ENCODE data around the gene ETNPPL. TPM values are rescaled to one million over a fixed set of nuclear protein-coding genes. Genes with fewer than 3 reads are reported as not detected.

ETNPPL gene
- not detected for total RNA-seq

DNA sequence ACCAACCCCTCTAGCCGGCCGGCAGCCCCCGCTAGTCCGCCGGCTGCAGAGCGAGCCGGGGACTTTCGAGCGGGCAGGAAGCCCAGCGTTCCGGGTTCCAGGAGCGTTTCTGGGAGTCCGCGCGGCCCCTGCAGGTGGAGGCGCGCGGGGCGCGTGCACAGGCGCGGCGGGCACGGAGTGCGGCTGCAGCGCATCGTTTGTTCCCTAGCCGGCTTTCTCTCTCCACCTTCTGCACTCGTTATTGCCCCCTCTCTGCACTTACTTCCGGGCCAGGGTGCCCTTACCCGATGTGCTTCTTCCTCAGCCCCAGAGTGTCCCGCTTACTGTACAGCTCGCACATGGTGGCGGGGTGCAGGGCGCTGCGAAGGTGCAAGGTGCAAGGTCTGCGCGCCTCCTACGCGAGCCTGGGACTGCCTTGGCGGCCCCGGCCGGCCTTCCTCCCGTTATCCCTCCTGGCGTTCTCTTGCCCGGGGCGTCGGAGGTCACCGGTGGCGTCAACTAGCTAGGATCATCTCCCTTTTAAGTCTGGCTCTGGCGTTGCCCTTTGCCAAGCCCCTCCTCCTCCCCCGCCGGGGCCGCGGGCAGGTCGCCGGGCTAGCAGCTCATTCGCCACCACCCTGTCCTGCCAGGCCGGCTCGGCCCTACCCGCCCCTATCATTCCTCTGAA is at the start of gene ETNPPL:
Gene ETNPPL, minus strand, starts transcription at position 495 of the 667 bp plus-strand sequence. Its CDS starts 155 bp downstream, at position 340.
- peak; percentile 66 to 85 for ATAC-seq

DNA sequence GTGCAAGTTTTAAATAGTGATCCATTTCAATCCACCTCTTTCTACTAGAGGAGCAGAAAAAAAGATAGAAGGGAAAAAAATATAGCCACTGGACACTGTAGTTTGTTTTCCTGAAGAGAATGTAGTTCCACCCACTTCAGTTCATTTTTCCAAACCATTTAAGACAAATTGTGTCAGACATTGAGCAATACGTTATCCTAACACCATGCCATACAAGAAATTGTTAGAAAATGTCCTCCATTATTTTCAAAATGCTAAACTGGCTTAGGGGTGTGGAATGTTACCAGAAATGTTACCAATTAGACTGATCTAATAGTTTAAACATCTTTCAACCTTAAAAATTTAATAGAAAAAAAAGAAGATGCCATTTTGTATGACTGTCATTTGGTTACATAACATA is 48.6 kb upstream of the ETNPPL start:
- H3K27ac Mint-ChIP-seq, result no peak overlapping the region
- ATAC-seq, result no peak

More for the DNA sequence above, at the start of gene ETNPPL:
- no peak within 1 kb of the TSS for H3K27ac Mint-ChIP-seq
- no peaks in the 10 kb centered on the region for H3K9me3 Mint-ChIP-seq
- peaks cover 6 to 7% of the 10 kb centered on the region in 2 donors for H3K36me3 Mint-ChIP-seq
- DNase-seq (ENCODE audit: low spot score in 2 of 2), result peak in 1 of 2 donors; percentile 19

DNA sequence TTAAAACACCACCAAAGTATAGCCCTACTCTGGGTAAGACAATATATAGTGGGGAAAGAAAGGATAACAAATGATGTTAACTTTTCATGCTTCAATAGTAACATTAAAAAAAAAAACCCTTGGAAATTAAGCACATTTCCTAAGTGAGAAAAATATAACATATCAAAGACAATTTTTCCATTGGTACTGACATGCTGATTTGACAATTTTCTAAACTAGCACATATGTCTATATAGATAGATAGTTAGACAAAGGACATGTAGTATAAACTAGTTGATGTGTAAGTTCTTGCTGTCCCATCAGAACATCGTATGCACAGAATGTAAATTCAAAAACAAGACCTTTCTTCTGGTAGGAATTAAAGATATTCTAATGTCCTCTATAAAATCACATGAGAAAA is 47.2 kb upstream of the ETNPPL start:
- Mint-ChIP-seq H3K9me3 (no peaks in the 10 kb centered on the region), H3K27ac (no peak overlapping the region), H3K36me3 (no peaks in the 10 kb centered on the region)
- DNase-seq (ENCODE audit: low spot score in 2 of 2), result no peak
- ATAC-seq, result no peak

More for the DNA sequence above, 48.6 kb upstream of the ETNPPL start:
- no peak for DNase-seq (ENCODE audit: low spot score in 2 of 2)
- Mint-ChIP-seq H3K36me3 (no peaks in the 10 kb centered on the region), H3K9me3 (no peaks in the 10 kb centered on the region)

DNA sequence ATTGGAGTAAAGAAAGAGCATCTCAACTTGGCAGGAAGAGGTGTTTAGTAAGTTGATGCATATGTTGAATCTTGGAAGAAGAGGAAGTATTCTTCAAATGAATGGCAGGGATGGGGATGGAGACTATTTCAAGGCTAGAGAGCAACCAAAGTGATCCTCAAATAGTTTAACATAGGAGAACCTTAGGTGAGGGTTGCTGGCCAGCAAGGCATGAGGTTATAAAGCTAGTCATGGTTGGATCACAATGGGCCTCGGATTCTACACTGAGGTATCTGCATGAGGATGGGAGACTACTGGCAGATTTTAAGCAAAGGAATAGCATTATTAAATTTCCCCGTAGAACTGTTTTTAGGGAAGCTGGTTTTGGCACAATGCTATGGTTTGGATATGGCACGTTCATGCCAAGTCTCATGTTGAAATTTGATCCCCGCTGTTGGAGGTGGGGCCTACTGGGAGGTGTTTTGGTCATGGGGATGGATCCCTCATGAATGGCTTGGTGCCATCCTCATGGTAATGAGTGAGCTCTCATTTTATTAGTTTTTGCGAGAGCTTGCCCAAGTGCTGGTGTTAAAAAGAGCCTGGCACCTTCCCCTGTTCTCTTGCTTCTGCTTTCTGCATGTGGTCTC is 41.9 kb upstream of the ETNPPL start:
- ATAC-seq, result no peak
- H3K9me3 Mint-ChIP-seq, result no peaks in the 10 kb centered on the region
- DNase-seq (ENCODE audit: low spot score in 2 of 2), result no peak
- no peaks in the 10 kb centered on the region for H3K36me3 Mint-ChIP-seq
- H3K27ac Mint-ChIP-seq, result no peak overlapping the region

DNA sequence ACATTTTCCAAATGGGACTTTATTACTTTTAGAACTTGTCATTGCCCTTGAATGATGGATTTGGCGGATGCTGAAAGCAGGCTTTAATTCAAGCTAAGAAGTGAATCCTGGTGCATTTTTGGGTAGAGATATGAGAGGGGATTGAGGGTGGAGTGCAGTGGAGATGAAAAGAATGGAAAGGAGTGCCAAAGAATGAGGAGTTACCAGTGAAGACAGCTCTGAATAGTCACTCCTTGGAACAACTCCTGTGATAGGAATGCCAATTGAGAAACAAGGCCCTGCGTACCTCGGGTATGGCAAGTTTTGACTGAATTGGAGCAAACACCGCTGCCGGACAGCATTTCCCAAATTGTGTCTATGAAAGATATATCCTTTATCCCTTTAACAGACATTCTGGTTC is 36.5 kb upstream of the ETNPPL start:
- Mint-ChIP-seq H3K27ac (no peak overlapping the region), H3K9me3 (no peaks in the 10 kb centered on the region), H3K36me3 (no peaks in the 10 kb centered on the region)
- DNase-seq (ENCODE audit: low spot score in 2 of 2) (no peak), ATAC-seq (no peak)

DNA sequence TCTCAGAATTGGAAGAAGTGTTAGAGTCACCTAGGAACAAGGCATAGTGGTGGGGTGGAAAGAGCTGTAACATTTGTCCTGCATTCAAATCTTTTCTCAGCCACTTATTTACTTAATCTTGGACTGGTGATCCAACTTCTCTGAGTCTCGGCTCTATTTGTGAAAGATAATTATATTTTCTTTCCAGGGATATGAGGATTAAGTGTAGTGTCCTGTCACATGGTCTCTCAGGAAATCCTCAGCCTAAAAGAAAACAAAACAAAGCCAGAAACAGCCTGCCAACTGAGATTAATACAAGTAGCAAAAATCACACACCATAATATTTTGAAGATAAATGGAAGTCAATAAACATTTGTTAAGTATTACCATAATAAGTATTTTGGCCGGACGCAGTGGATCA is 33.3 kb upstream of the ETNPPL start:
- H3K36me3 Mint-ChIP-seq, result no peaks in the 10 kb centered on the region
- H3K27ac Mint-ChIP-seq, result no peak overlapping the region
- no peaks in the 10 kb centered on the region for H3K9me3 Mint-ChIP-seq
- DNase-seq (ENCODE audit: low spot score in 2 of 2) (no peak), ATAC-seq (no peak)

DNA sequence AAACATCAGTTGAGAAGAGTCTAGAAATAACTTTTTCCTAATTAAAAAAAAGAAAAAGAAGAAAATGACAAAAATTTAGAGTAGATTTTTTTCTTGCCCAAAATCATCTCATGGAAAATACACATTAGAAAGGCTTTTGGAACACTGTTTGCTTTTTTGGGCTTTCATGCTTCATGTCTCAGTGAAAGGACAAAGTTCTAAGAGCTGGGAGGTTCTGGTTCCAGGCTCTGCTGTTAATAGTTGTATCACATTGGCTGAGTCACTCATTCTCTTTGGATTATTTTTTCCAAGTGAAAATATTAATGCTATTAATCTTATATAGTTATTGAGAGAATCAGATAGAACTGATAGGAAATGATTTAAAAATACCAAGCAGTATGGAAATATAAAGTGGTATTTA is 32.9 kb upstream of the ETNPPL start:
- no peaks in the 10 kb centered on the region for H3K9me3 Mint-ChIP-seq
- ATAC-seq (no peak), DNase-seq (ENCODE audit: low spot score in 2 of 2) (no peak)
- H3K27ac Mint-ChIP-seq, result no peak overlapping the region
- H3K36me3 Mint-ChIP-seq, result no peaks in the 10 kb centered on the region

DNA sequence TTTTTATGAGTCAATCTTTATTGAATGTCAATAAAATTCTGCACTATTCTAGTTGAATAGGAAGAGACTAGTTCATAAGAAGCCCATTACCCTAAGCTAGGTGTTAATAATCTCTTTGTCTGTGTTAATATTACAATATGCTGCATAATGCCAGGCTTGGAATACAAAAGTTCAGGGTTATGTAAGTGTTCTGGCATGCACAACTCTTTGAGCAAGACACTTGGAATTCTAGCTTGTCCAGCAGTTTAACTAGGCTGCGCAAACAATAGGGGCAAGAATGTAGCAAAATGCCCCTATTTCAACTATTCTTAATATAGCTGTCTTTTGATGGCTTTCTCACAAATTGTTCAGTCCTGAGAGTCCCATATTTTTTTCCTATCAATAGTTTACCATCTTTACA is 31.3 kb upstream of the ETNPPL start:
- Mint-ChIP-seq H3K36me3 (no peaks in the 10 kb centered on the region), H3K9me3 (no peaks in the 10 kb centered on the region), H3K27ac (no peak overlapping the region)
- no peak for ATAC-seq
- DNase-seq (ENCODE audit: low spot score in 2 of 2), result no peak

DNA sequence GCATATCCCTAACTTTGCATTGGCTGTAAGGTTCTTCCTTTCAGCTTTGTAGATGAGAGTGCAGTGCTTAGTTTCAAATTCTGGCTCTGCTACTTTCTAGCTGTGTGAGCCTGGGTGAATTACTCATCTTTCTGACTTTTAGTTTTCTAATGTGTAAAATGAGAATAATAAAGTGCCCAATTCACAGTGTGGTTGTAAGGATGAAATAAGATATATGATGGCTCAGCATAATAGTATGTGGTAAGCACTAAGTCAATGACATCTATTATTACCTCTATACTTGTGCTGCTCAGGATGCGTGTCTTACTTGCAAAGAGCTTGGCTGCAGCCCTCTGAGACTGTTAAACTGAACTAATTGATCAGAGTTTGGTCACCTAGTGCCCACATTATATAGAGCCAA is 30.6 kb upstream of the ETNPPL start:
- ATAC-seq (no peak), DNase-seq (ENCODE audit: low spot score in 2 of 2) (no peak)
- Mint-ChIP-seq H3K27ac (no peak overlapping the region), H3K9me3 (no peaks in the 10 kb centered on the region), H3K36me3 (no peaks in the 10 kb centered on the region)

DNA sequence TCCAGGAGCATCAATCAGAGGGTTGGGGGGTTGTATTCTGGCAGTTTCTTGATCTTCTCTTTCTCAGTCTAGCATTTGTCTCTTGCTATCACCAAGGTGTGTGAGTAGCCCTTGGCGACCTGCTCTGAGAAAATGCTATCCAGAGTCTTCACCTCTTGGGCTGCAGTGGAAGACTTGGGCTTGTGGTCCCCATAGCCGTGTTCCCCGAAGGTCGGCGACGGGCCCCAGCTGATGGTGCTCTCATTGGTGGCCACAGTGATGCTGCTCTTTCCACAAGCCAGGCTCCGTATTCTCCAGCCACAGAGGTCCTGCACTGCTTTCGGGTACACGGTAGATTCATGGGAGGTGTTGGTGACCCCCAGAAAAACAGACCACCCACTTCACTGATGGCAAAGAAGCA is 25.9 kb upstream of the ETNPPL start:
- no peak overlapping the region for H3K27ac Mint-ChIP-seq
- no peaks in the 10 kb centered on the region for H3K9me3 Mint-ChIP-seq

DNA sequence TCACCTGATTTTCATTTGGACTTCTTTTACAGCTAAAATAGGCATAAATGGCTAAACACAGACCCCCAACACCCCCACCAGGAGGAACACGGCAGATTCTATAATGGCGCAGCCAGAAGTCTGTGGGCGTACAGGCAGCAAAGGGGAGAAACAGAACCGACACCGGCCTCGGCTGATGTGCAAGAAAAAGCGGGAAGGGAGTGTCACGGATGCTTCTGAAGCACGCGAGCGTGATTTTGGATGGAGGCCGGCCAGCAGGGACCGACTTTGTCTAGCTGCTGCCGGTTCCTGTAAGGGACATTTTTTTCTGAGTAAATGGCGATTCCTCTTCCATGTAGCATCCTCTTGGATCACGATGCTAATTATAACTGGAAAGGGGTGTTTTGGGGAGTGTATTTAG is 24.9 kb upstream of the ETNPPL start:
- ATAC-seq (no peak), DNase-seq (ENCODE audit: low spot score in 2 of 2) (no peak)
- Mint-ChIP-seq H3K9me3 (no peaks in the 10 kb centered on the region), H3K36me3 (no peaks in the 10 kb centered on the region), H3K27ac (no peak overlapping the region)

More for the DNA sequence above, 25.9 kb upstream of the ETNPPL start:
- DNase-seq (ENCODE audit: low spot score in 2 of 2), result no peak
- H3K36me3 Mint-ChIP-seq, result no peaks in the 10 kb centered on the region
- ATAC-seq, result no peak

DNA sequence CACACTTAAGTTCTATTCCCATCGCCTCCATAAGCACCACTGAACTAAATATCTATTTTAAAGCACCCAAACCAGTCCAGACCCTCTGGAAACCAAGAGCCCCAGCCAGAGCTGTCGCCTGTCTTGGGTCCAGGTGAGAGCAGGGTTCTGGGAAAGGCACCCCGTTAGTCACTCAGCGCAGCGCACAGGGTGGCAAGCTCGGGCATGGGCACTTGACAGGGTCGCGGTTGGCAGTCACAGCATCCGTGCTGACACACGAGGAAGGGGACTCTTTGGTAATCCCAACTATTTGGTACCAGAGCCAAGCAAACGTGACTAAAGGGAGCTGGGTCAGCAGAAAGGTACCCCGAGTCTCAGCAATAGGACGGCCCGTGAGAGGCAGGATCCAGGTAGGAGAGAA is 24.3 kb upstream of the ETNPPL start:
- Mint-ChIP-seq H3K9me3 (no peaks in the 10 kb centered on the region), H3K36me3 (no peaks in the 10 kb centered on the region), H3K27ac (no peak overlapping the region)
- ATAC-seq, result no peak
- DNase-seq (ENCODE audit: low spot score in 2 of 2), result no peak

DNA sequence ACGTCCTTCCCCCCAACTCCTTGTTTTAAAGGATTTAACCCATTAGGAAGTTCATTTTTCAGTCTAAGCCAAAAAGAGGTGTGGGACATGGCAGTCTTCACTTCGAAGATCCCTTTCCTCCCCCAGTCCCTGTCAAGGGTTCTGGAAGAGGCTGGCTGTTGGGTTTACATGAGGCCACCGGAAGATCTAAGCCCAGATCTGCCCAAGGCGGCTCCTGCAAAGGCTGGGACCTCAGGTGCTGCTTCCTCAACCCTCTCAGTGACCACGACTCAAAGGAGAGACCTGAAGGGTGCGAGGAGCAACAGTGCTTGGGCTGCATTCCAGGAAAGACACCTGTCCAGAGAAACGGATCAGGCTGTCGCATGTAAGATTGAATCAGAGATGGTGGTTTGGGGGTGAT is 23.5 kb upstream of the ETNPPL start:
- no peak for ATAC-seq
- H3K9me3 Mint-ChIP-seq, result no peaks in the 10 kb centered on the region
- no peaks in the 10 kb centered on the region for H3K36me3 Mint-ChIP-seq
- DNase-seq (ENCODE audit: low spot score in 2 of 2), result no peak
- no peak overlapping the region for H3K27ac Mint-ChIP-seq

DNA sequence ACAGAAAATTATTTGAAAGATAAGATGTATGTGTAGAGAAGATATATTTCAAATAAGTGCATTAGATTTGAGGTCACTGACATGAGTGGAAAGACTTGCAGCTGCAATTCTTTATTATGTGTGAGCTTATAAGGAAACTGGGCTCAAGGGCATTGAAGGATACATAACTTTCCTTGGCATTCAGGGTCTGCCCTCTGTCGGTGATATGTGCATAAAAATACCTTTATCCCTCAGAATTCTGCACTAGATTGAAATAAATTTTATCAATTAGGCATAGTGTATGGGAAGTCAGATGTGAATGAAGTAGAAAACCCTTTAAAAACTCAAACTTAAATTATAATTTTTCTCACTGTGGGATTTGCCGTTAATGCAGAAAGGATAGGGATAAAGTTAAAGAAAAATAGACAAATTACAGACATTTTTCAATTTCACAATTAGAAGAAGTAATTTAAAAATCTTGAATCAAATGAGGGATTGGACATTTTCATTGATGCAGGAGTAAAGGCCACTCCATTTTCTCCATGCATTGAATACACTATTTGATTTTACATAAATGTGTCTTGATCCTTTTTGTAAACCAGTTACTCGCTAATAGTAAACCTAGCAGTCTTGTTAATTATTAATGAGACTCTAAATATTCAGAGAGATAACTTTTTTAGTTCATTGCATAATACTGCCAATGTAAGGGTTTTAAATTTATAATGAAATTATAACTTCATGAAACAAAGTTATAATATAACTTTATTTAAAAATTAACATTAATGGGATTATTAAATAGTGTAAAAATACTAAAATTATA is 21.0 kb upstream of the ETNPPL start:
- H3K36me3 Mint-ChIP-seq, result no peaks in the 10 kb centered on the region
- H3K27ac Mint-ChIP-seq, result no peak overlapping the region
- DNase-seq (ENCODE audit: low spot score in 2 of 2), result no peak
- no peak for ATAC-seq
- H3K9me3 Mint-ChIP-seq, result no peaks in the 10 kb centered on the region

DNA sequence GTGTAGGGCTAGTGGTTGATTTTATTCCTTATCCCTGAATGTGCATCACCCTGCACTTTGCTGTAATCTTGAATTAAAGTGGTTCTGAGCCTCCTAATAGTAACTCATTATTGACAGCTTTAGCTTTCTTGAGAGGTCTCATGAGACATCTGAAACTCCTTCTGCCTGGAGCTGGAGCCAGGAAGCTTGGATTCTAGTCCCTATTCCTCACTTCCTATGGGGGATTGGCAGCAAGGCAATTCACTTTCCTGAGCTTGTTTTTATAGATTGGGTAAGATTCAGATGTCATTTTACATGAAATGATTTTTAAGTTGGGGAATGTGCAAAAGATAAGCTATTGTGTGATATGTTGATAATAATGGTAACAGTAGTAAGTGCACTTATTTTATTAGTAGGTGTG is 17.1 kb upstream of the ETNPPL start:
- no peaks in the 10 kb centered on the region for H3K36me3 Mint-ChIP-seq
- DNase-seq (ENCODE audit: low spot score in 2 of 2) (no peak), ATAC-seq (no peak)
- no peaks in the 10 kb centered on the region for H3K9me3 Mint-ChIP-seq
- H3K27ac Mint-ChIP-seq, result no peak overlapping the region

DNA sequence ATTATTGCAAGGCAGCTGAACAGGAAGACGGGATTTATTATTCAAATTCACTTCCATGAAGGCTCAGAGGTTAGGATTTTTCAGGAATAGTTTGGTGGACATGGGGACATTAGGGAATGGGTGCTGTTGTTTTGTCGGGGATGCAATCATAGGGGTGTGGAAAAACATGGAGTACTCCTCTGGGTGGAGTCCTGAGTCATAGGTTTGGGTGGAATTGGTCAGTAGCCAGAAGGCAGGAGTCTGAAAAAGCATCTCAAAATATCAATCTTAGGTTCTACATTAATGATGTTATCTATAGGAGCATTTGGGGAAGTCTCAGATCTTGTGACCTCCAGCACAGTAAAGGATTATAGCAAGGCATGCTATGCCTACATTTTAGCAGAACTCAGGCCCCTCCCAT is 14.5 kb upstream of the ETNPPL start:
- DNase-seq (ENCODE audit: low spot score in 2 of 2) (no peak), ATAC-seq (no peak)
- no peaks in the 10 kb centered on the region for H3K9me3 Mint-ChIP-seq
- H3K36me3 Mint-ChIP-seq, result no peaks in the 10 kb centered on the region
- H3K27ac Mint-ChIP-seq, result no peak overlapping the region

DNA sequence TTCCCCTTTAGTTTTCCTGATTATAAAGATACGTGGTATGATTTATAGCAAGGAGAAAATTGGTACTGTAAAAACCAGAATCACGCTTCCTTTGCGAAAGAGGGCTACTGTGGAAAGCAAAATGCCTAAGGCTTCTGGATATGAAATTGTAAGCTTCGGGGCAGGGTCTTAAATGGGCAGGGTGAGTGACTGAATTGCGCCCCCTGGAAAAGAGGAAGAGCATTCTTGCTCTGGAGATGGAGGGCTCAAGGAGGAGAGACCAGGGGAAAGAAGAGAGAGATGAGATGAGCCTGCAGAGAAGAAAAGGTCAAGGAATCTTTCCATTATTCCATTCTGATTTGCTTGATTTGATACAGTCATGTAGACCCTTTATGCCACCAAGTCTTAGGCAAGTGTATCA is 13.1 kb upstream of the ETNPPL start:
- H3K36me3 Mint-ChIP-seq, result no peaks in the 10 kb centered on the region
- ATAC-seq, result no peak
- DNase-seq (ENCODE audit: low spot score in 2 of 2), result no peak
- no peak overlapping the region for H3K27ac Mint-ChIP-seq
- no peaks in the 10 kb centered on the region for H3K9me3 Mint-ChIP-seq

All from activated naive CD4-positive, alpha-beta T cell treated with anti-CD3 and anti-CD28 coated beads, Interleukin-2, amount 50 U/mL, for 72 hours (primary cell).